ENCODE measurements around the gene OR4D9.
"Not testable (repeated sequence)": the region's sequence is repeated elsewhere in the genome, so short reads cannot be mapped to it uniquely, and the experiment has no call there.

The OR4D9 gene

GRCh38 chr11:59510941-59511589, at the start of gene OR4D9:
TSS of gene OR4D9 (plus strand) at chr11:59511539. CDS start at chr11:59514913, 3,374 bp downstream.
- Histone ChIP-seq H3K9me3 (ENCODE audit: insufficient read depth, low read depth, low read length) (no peaks in the 10 kb centered on the region), H3K27ac (ENCODE audit: low read length) (no peak within 1 kb of the TSS), H3K4me1 (ENCODE audit: insufficient read depth, low read length) (no peaks in the 10 kb centered on the region), H3K9ac (ENCODE audit: low read depth, low read length) (no peak within 1 kb of the TSS), H3K27me3 (ENCODE audit: insufficient read depth, low read length) (no peaks in the 10 kb centered on the region), H3K4me3 (ENCODE audit: low read length) (no peak within 1 kb of the TSS), H3K36me3 (ENCODE audit: insufficient read depth, low read depth, low read length) (no peaks in the 10 kb centered on the region)

- H3K9me3 ChIP-seq (ENCODE audit: insufficient read depth, low read depth, low read length) = no peaks in the 10 kb centered on the region
- no peaks in the 10 kb centered on the region for H3K36me3 ChIP-seq (ENCODE audit: insufficient read depth, low read depth, low read length)
- H3K27ac ChIP-seq (ENCODE audit: low read length) = no peak overlapping the region
- no peak overlapping the region for H3K9ac ChIP-seq (ENCODE audit: low read depth, low read length)
- no peaks in the 10 kb centered on the region for H3K4me1 ChIP-seq (ENCODE audit: insufficient read depth, low read length)
- no peaks in the 10 kb centered on the region for H3K27me3 ChIP-seq (ENCODE audit: insufficient read depth, low read length)
- no peak overlapping the region for H3K4me3 ChIP-seq (ENCODE audit: low read length)
Observed at GRCh38 chr11:59463190-59463641, 48.1 kb upstream of the OR4D9 start.

GRCh38 chr11:59473015-59473414, 38.3 kb upstream of the OR4D9 start, which contains the start of gene OR4D10:
TSS of gene OR4D10 (plus strand) at chr11:59473315. CDS start at chr11:59477430, 4,115 bp downstream.
- Histone ChIP-seq H3K9me3 (ENCODE audit: insufficient read depth, low read depth, low read length) (no peaks in the 10 kb centered on the region), H3K4me3 (ENCODE audit: low read length) (no peak within 1 kb of the TSS), H3K9ac (ENCODE audit: low read depth, low read length) (no peak within 1 kb of the TSS), H3K27me3 (ENCODE audit: insufficient read depth, low read length) (no peaks in the 10 kb centered on the region), H3K36me3 (ENCODE audit: insufficient read depth, low read depth, low read length) (no peaks in the 10 kb centered on the region), H3K27ac (ENCODE audit: low read length) (no peak within 1 kb of the TSS), H3K4me1 (ENCODE audit: insufficient read depth, low read length) (no peaks in the 10 kb centered on the region)

- H3K36me3 ChIP-seq (ENCODE audit: insufficient read depth, low read depth, low read length) = no peaks in the 10 kb centered on the region
- H3K4me1 ChIP-seq (ENCODE audit: insufficient read depth, low read length) = no peaks in the 10 kb centered on the region
- H3K9me3 ChIP-seq (ENCODE audit: insufficient read depth, low read depth, low read length) = no peaks in the 10 kb centered on the region
- no peak overlapping the region for H3K4me3 ChIP-seq (ENCODE audit: low read length)
- no peak overlapping the region for H3K27ac ChIP-seq (ENCODE audit: low read length)
- H3K9ac ChIP-seq (ENCODE audit: low read depth, low read length) = no peak overlapping the region
- H3K27me3 ChIP-seq (ENCODE audit: insufficient read depth, low read length) = no peaks in the 10 kb centered on the region
Observed at GRCh38 chr11:59475176-59475575, 36.2 kb upstream of the OR4D9 start.

- H3K4me3 ChIP-seq (ENCODE audit: low read length) = no peak overlapping the region
- H3K4me1 ChIP-seq (ENCODE audit: insufficient read depth, low read length) = no peaks in the 10 kb centered on the region
- no peak overlapping the region for H3K9ac ChIP-seq (ENCODE audit: low read depth, low read length)
- no peaks in the 10 kb centered on the region for H3K9me3 ChIP-seq (ENCODE audit: insufficient read depth, low read depth, low read length)
- no peaks in the 10 kb centered on the region for H3K27me3 ChIP-seq (ENCODE audit: insufficient read depth, low read length)
- no peaks in the 10 kb centered on the region for H3K36me3 ChIP-seq (ENCODE audit: insufficient read depth, low read depth, low read length)
- H3K27ac ChIP-seq (ENCODE audit: low read length) = no peak overlapping the region
Observed at GRCh38 chr11:59479906-59480305, 31.4 kb upstream of the OR4D9 start.

GRCh38 chr11:59480359-59480758, 31.0 kb upstream of the OR4D9 start:
- no peaks in the 10 kb centered on the region for H3K27me3 ChIP-seq (ENCODE audit: insufficient read depth, low read length)
- no peaks in the 10 kb centered on the region for H3K4me1 ChIP-seq (ENCODE audit: insufficient read depth, low read length)
- no peak overlapping the region for H3K9ac ChIP-seq (ENCODE audit: low read depth, low read length)
- H3K27ac ChIP-seq (ENCODE audit: low read length) = no peak overlapping the region
- no peaks in the 10 kb centered on the region for H3K36me3 ChIP-seq (ENCODE audit: insufficient read depth, low read depth, low read length)
- no peak overlapping the region for H3K4me3 ChIP-seq (ENCODE audit: low read length)
- H3K9me3 ChIP-seq (ENCODE audit: insufficient read depth, low read depth, low read length) = no peaks in the 10 kb centered on the region

GRCh38 chr11:59501931-59502330, 9.4 kb upstream of the OR4D9 start:
- H3K27me3 ChIP-seq (ENCODE audit: insufficient read depth, low read length) = no peaks in the 10 kb centered on the region
- no peaks in the 10 kb centered on the region for H3K4me1 ChIP-seq (ENCODE audit: insufficient read depth, low read length)

GRCh38 chr11:59503276-59503675, 8.1 kb upstream of the OR4D9 start, which contains the start of gene OR4D11:
TSS of gene OR4D11 (plus strand) at chr11:59503576. CDS start at chr11:59503576, 0 bp downstream.
- H3K4me1 ChIP-seq (ENCODE audit: insufficient read depth, low read length) = no peaks in the 10 kb centered on the region
- H3K27ac ChIP-seq (ENCODE audit: low read length) = no peak within 1 kb of the TSS
- no peak within 1 kb of the TSS for H3K9ac ChIP-seq (ENCODE audit: low read depth, low read length)
- H3K4me3 ChIP-seq (ENCODE audit: low read length) = no peak within 1 kb of the TSS
- H3K36me3 ChIP-seq (ENCODE audit: insufficient read depth, low read depth, low read length) = no peaks in the 10 kb centered on the region
- no peaks in the 10 kb centered on the region for H3K27me3 ChIP-seq (ENCODE audit: insufficient read depth, low read length)
- H3K9me3 ChIP-seq (ENCODE audit: insufficient read depth, low read depth, low read length) = no peaks in the 10 kb centered on the region

More at GRCh38 chr11:59501931-59502330, 9.4 kb upstream of the OR4D9 start:
- Histone ChIP-seq H3K9me3 (ENCODE audit: insufficient read depth, low read depth, low read length) (no peaks in the 10 kb centered on the region), H3K36me3 (ENCODE audit: insufficient read depth, low read depth, low read length) (no peaks in the 10 kb centered on the region), H3K4me3 (ENCODE audit: low read length) (no peak overlapping the region), H3K9ac (ENCODE audit: low read depth, low read length) (no peak overlapping the region), H3K27ac (ENCODE audit: low read length) (no peak overlapping the region)

GRCh38 chr11:59511675-59512074, 336 bp downstream of the OR4D9 start:
- Histone ChIP-seq H3K27ac (ENCODE audit: low read length) (no peak overlapping the region), H3K27me3 (ENCODE audit: insufficient read depth, low read length) (no peaks in the 10 kb centered on the region), H3K4me3 (ENCODE audit: low read length) (no peak overlapping the region), H3K4me1 (ENCODE audit: insufficient read depth, low read length) (no peaks in the 10 kb centered on the region), H3K36me3 (ENCODE audit: insufficient read depth, low read depth, low read length) (no peaks in the 10 kb centered on the region), H3K9me3 (ENCODE audit: insufficient read depth, low read depth, low read length) (no peaks in the 10 kb centered on the region), H3K9ac (ENCODE audit: low read depth, low read length) (no peak overlapping the region)

GRCh38 chr11:59520139-59520538, 8.8 kb downstream of the OR4D9 start:
- not testable (repeated sequence) for H3K4me1 ChIP-seq (ENCODE audit: insufficient read depth, low read length); H3K27ac ChIP-seq (ENCODE audit: low read length); H3K27me3 ChIP-seq (ENCODE audit: insufficient read depth, low read length)

GRCh38 chr11:59520741-59521140, 9.4 kb downstream of the OR4D9 start:
- no peak overlapping the region for H3K9ac ChIP-seq (ENCODE audit: low read depth, low read length)
- no peak overlapping the region for H3K4me3 ChIP-seq (ENCODE audit: low read length)
- H3K9me3 ChIP-seq (ENCODE audit: insufficient read depth, low read depth, low read length) = no peaks in the 10 kb centered on the region
- no peaks in the 10 kb centered on the region for H3K36me3 ChIP-seq (ENCODE audit: insufficient read depth, low read depth, low read length)
- no peaks in the 10 kb centered on the region for H3K4me1 ChIP-seq (ENCODE audit: insufficient read depth, low read length)
- no peaks in the 10 kb centered on the region for H3K27me3 ChIP-seq (ENCODE audit: insufficient read depth, low read length)
- no peak overlapping the region for H3K27ac ChIP-seq (ENCODE audit: low read length)

More at GRCh38 chr11:59520139-59520538, 8.8 kb downstream of the OR4D9 start:
- H3K4me3 ChIP-seq (ENCODE audit: low read length); H3K36me3 ChIP-seq (ENCODE audit: insufficient read depth, low read depth, low read length); H3K9ac ChIP-seq (ENCODE audit: low read depth, low read length); H3K9me3 ChIP-seq (ENCODE audit: insufficient read depth, low read depth, low read length): not testable (repeated sequence)

GRCh38 chr11:59523541-59523940, 12.2 kb downstream of the OR4D9 start:
- Histone ChIP-seq H3K9me3 (ENCODE audit: insufficient read depth, low read depth, low read length) (no peaks in the 10 kb centered on the region), H3K27me3 (ENCODE audit: insufficient read depth, low read length) (no peaks in the 10 kb centered on the region), H3K36me3 (ENCODE audit: insufficient read depth, low read depth, low read length) (no peaks in the 10 kb centered on the region), H3K4me1 (ENCODE audit: insufficient read depth, low read length) (peaks cover 15% of the 10 kb centered on the region), H3K9ac (ENCODE audit: low read depth, low read length) (no peak overlapping the region), H3K27ac (ENCODE audit: low read length) (no peak overlapping the region), H3K4me3 (ENCODE audit: low read length) (no peak overlapping the region)

All from iPS-20b (cell line).